KMS-11 (cell line): ENCODE measurements around the gene DPH7.

ENCODE experiments used
- H2AFZ ChIP-seq: fragments of 200-600 bp; sonication (generic); 2 replicates; pipeline ENCODE4 v1.6.1; 2016; ENCODE audit warnings: antibody characterized with exemption, mixed run types, low read depth
- H3K27ac ChIP-seq: fragments of 200-600 bp; sonication (generic); 2 replicates; pipeline ENCODE4 v1.6.1; 2016; ENCODE audit warnings: mild to moderate bottlenecking, mixed run types
- H3K27me3 ChIP-seq: fragments of 200-600 bp; sonication (generic); 2 replicates; pipeline ENCODE4 v1.6.1; 2017; ENCODE audit warnings: mild to moderate bottlenecking, low read depth, mixed run types, moderate library complexity; ENCODE audit not compliant: insufficient read depth
- H3K36me3 ChIP-seq: fragments of 200-600 bp; sonication (generic); 2 replicates; pipeline ENCODE4 v1.6.1; 2017; ENCODE audit warnings: mild to moderate bottlenecking, mixed run types; ENCODE audit not compliant: insufficient read depth
- H3K4me1 ChIP-seq: fragments of 200-600 bp; sonication (generic); 2 replicates; pipeline ENCODE4 v1.6.1; 2016; ENCODE audit warnings: mild to moderate bottlenecking, low read depth, mixed run types; ENCODE audit not compliant: poor library complexity, severe bottlenecking
- H3K4me2 ChIP-seq: fragments of 200-600 bp; sonication (generic); 2 replicates; pipeline ENCODE4 v1.7.0; 2016; ENCODE audit warnings: mild to moderate bottlenecking, mixed run types
- H3K4me3 ChIP-seq: fragments of 200-600 bp; sonication (generic); IDR thresholded peaks from 2 replicates; pipeline ENCODE4 v1.6.1; 2017; ENCODE audit warnings: low read depth, low read length, mixed read lengths; ENCODE audit not compliant: insufficient read depth
- H3K79me2 ChIP-seq: fragments of 200-600 bp; sonication (generic); 2 replicates; pipeline ENCODE4 v1.6.1; 2016; ENCODE audit warnings: low read depth, mixed run types; ENCODE audit not compliant: insufficient read depth
- H3K9ac ChIP-seq: fragments of 200-600 bp; sonication (generic); 2 replicates; pipeline ENCODE4 v1.6.1; 2016; ENCODE audit warnings: mild to moderate bottlenecking, mixed run types
- H4K20me1 ChIP-seq: fragments of 200-600 bp; sonication (generic); 2 replicates; pipeline ENCODE4 v1.6.1; 2016; ENCODE audit warnings: mild to moderate bottlenecking, mixed run types; ENCODE audit not compliant: insufficient read depth
- TF ChIP-seq, protein P1 (sequence below): fragments of 200-600 bp; sonication (generic); conservative IDR thresholded peaks from 2 replicates; pipeline ENCODE4 v1.6.1; 2017; ENCODE audit warnings: low read depth, mild to moderate bottlenecking, antibody characterized with exemption, low read length, moderate library complexity, mixed read lengths

Gene DPH7

DNA sequence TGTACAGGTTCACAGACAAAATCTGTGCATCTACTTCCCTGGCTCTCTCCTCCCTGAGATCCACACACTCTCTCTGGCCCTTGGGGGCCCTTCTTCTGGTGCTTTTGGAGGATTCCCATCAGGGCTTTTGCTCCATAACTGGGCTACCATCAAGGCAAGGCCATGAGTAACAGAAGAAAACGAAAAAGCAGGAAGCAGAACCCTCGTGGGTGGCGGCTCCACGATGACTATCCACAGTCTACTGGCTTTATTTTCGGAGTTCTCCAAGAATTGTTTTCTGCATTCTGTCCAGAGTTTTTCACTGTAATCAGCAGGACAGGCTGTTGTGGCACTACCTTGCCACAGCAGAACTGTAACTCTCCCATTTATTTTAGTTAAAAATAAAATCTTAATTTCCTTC is 48.4 kb downstream of the DPH7 start:
- Histone ChIP-seq H3K9ac (no peak overlapping the region), H3K79me2 (no peaks in the 10 kb centered on the region), H3K36me3 (no peaks in the 10 kb centered on the region), H3K4me3 (no peak overlapping the region), H2AFZ (no peak overlapping the region), H3K4me2 (no peak overlapping the region), H4K20me1 (no peaks in the 10 kb centered on the region), H3K27me3 (no peaks in the 10 kb centered on the region), H3K27ac (no peak overlapping the region), H3K4me1 (peaks cover 9% of the 10 kb centered on the region)
- TF ChIP-seq, protein P1, sequence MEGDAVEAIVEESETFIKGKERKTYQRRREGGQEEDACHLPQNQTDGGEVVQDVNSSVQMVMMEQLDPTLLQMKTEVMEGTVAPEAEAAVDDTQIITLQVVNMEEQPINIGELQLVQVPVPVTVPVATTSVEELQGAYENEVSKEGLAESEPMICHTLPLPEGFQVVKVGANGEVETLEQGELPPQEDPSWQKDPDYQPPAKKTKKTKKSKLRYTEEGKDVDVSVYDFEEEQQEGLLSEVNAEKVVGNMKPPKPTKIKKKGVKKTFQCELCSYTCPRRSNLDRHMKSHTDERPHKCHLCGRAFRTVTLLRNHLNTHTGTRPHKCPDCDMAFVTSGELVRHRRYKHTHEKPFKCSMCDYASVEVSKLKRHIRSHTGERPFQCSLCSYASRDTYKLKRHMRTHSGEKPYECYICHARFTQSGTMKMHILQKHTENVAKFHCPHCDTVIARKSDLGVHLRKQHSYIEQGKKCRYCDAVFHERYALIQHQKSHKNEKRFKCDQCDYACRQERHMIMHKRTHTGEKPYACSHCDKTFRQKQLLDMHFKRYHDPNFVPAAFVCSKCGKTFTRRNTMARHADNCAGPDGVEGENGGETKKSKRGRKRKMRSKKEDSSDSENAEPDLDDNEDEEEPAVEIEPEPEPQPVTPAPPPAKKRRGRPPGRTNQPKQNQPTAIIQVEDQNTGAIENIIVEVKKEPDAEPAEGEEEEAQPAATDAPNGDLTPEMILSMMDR: no peak

DNA sequence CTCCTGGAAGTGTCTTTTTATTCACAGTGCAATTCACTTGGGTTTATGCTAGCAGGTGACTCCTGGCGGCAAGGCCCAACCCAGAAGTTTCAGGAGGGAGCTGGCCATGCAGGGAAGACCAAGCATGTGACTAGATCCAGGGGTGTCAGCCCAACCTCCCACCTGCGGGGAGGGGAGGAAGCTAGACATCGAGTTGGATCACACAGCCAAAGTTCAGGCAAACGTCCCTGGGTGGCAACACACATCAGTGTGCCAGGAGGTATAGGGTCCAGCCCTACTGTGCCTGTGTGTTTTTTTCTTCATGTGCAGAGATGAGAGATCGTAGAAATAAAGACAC is 53.8 kb downstream of the DPH7 start:
- TF ChIP-seq, protein P1: no peak
- H3K4me1 ChIP-seq: no peaks in the 10 kb centered on the region

DNA sequence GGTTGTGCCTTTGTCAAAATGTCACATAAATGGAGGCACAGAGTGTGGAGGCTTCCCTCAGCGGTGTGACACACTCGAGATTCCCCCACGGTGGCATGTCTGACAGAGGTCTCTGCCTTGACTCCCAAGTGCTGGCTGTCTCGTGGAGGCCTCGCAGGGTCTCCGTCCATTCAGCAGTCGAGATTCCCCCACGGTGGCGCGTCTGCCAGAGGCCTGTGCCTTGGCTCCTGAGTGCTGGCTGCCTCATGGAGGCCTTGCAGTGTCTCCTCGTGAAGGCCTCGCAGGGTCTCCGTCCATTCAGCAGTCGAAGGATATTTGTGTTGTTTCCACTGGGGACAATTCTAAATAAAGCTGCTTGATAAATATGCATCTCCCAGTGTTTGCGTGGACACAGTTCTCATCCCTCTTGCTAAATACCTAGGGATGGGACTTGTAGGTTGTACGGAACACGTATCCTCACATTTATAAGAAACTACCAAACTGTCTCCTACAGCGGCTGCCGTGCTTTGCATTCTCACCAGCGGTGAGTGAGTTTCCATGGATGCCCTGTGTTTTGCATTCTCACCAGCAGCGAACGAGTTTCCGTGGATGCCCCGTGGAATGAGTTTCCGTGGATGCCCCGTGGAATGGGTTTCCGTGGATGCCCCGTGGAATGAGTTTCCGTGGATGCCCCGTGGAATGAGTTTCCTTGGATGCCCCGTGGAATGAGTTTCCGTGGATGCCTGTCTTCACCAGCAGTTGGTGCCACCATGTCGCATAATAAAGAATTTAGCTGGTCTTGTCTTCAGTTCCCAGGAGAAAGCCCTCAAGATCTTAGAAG is 54.4 kb downstream of the DPH7 start:
- Histone ChIP-seq H3K4me1 (no peaks in the 10 kb centered on the region), H3K9ac (no peak overlapping the region), H3K27ac (no peak overlapping the region), H3K79me2 (no peaks in the 10 kb centered on the region), H4K20me1 (no peaks in the 10 kb centered on the region), H3K4me2 (no peak overlapping the region), H3K27me3 (no peaks in the 10 kb centered on the region), H3K4me3 (no peak overlapping the region), H2AFZ (no peak overlapping the region), H3K36me3 (no peaks in the 10 kb centered on the region)
- TF ChIP-seq, protein P1: no peak

More for the DNA sequence above, 53.8 kb downstream of the DPH7 start:
- Histone ChIP-seq H3K9ac (no peak overlapping the region), H3K79me2 (no peaks in the 10 kb centered on the region), H3K4me3 (no peak overlapping the region), H2AFZ (no peak overlapping the region), H4K20me1 (no peaks in the 10 kb centered on the region), H3K27ac (no peak overlapping the region), H3K27me3 (no peaks in the 10 kb centered on the region), H3K36me3 (no peaks in the 10 kb centered on the region), H3K4me2 (no peak overlapping the region)

DNA sequence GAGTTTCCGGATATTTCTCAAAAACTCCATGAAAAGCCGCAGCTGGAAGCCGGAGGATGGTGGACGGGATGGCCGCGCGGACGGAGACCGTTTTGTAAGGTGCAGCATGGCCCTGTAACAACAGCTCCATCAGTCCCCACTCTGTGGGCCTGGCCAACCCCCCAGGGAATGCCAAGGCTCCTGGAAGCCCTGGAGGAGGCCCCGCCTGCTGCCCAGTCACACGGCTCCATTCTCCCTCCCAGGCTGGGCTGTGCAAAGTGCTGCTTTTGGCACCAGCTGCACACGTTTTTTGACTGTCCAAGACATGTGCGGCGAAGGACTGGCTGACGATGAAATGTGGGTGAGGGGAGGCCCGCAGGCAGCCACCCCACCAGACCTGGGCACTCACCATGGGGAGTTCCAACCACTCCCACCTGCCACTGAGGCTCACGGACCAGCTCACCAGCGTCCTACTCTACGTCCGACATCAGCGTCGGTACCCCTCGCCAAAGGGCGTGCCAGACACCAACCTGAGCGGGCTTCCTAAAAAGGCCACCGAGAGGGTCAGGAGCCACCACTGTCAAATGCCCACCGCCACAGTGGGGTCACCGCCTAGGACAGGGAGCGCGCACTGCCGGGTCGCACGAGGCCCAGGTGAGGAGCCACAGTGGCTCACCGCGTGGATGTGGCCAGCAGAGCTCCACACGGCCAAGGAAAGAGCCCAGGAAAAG is 55.8 kb downstream of the DPH7 start:
- H4K20me1 ChIP-seq: no peaks in the 10 kb centered on the region
- H3K4me2 ChIP-seq: no peak overlapping the region
- H3K4me1 ChIP-seq: no peaks in the 10 kb centered on the region
- no peak overlapping the region for H3K27ac ChIP-seq
- no peaks in the 10 kb centered on the region for H3K27me3 ChIP-seq
- no peak overlapping the region for H2AFZ ChIP-seq
- no peaks in the 10 kb centered on the region for H3K36me3 ChIP-seq
- TF ChIP-seq, protein P1: no peak
- H3K4me3 ChIP-seq: no peak overlapping the region
- no peaks in the 10 kb centered on the region for H3K79me2 ChIP-seq
- no peak overlapping the region for H3K9ac ChIP-seq
